ENCODE results near the gene ABCA4.

DNA sequence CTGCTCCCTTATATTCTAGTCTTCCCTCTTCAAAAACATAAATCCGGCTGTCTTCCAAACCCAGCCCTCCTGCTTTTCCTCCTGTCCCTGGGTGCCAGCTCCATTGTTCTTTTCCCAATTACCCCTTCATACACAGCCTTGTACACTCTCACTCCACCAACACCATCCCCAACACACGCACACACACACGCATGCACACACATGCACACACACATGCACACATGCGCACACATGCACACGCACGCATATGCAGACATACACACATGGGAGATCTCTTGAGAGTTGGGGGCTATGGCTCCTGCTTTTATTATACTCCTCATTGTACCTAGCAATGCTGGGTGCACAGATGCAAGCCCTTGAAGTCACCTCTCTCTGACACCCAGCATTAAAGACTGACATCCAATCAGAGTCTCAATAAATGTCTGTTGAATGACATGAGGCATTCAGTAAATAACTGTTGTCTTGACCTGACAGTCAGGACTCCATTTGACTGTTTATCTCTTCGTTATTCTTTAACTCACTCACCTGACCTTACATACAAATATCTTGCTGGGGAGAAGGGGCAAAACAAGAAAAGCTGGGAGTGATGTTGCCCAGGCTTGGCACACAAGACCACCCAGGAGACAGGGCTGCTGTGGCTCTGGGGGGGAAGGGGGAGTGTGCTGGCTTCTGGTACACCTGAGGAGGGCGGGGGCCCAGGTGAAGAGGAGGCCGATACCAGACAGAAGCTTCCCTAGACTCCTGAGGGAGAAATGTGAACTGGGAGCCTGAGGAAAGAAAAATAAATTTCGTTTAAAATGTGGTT is 16.0 kb downstream of the ABCA4 start:
- TF ChIP-seq POLR2A (IDR thresholded peaks at IDR 0.05; ENCODE audit: low read depth, low read length) (no peak), EZH2 (IDR thresholded peaks at IDR 0.05; ENCODE audit: borderline replicate concordance, low read depth, low read length, severe bottlenecking) (no peak), POLR2AphosphoS5 (IDR thresholded peaks at IDR 0.05; ENCODE audit: insufficient read depth, low read depth, low read length) (no peak), GATA2 (IDR thresholded peaks at IDR 0.05; ENCODE audit: insufficient read depth, insufficient read length, low read depth, low read length) (no peak), JUN (IDR thresholded peaks at IDR 0.05; ENCODE audit: borderline replicate concordance, insufficient read depth, insufficient read length, low read depth) (no peak), MYC (IDR thresholded peaks at IDR 0.05; ENCODE audit: low read depth, low read length) (no peak), FOS (IDR thresholded peaks at IDR 0.05; ENCODE audit: borderline replicate concordance, insufficient read depth, low read length) (no peak), MAX (IDR thresholded peaks at IDR 0.05; ENCODE audit: insufficient read depth, insufficient read length) (no peak)
- TF ChIP-seq, protein P1, sequence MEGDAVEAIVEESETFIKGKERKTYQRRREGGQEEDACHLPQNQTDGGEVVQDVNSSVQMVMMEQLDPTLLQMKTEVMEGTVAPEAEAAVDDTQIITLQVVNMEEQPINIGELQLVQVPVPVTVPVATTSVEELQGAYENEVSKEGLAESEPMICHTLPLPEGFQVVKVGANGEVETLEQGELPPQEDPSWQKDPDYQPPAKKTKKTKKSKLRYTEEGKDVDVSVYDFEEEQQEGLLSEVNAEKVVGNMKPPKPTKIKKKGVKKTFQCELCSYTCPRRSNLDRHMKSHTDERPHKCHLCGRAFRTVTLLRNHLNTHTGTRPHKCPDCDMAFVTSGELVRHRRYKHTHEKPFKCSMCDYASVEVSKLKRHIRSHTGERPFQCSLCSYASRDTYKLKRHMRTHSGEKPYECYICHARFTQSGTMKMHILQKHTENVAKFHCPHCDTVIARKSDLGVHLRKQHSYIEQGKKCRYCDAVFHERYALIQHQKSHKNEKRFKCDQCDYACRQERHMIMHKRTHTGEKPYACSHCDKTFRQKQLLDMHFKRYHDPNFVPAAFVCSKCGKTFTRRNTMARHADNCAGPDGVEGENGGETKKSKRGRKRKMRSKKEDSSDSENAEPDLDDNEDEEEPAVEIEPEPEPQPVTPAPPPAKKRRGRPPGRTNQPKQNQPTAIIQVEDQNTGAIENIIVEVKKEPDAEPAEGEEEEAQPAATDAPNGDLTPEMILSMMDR (IDR thresholded peaks at IDR 0.05; ENCODE audit: extremely low read depth in 1 of 2, insufficient read depth in 1 of 2, low read depth in 1 of 2, low read length in 2 of 2) = no peak

All from endothelial cell of umbilical vein (primary cell).